SK-N-SH (cell line): ENCODE measurements around the gene CDK6.

Experiments used
- CHD2 ChIP-seq: fragments of 150-350 bp; IDR thresholded peaks from 2 replicates; pipeline ENCODE4 v1.6.1; 2018; ENCODE audit warnings: low read length; ENCODE audit not compliant: partially characterized antibody
- ELF1 ChIP-seq: IDR thresholded peaks from 2 replicates; pipeline ENCODE4 v1.4.0; 2012
- FOXJ3 ChIP-seq: sonication (generic); formaldehyde crosslinking; IDR thresholded peaks from 2 replicates; pipeline ENCODE4 v1.5.1; 2020; ENCODE audit warnings: mild to moderate bottlenecking, missing genetic modification reagents
- MXI1 ChIP-seq: IDR thresholded peaks from 2 replicates; pipeline ENCODE4 v1.6.1; 2012; ENCODE audit warnings: mild to moderate bottlenecking, low read depth, low read length, improper control_type of control experiment
- NRF1 ChIP-seq: IDR thresholded peaks from 2 replicates; pipeline ENCODE4 v1.6.1; 2012; ENCODE audit warnings: low read depth, mild to moderate bottlenecking, low read length
- SMC3 ChIP-seq: IDR thresholded peaks from 2 replicates; pipeline ENCODE4 v1.6.1; 2012; ENCODE audit warnings: low read depth, low read length, improper control_type of control experiment
- TEAD4 ChIP-seq: IDR thresholded peaks from 2 replicates; pipeline ENCODE4 v1.4.0; 2012; ENCODE audit warnings: mild to moderate bottlenecking, borderline replicate concordance; ENCODE audit not compliant: insufficient read depth
- TF ChIP-seq, protein P1 (sequence below): fragments of 200-600 bp; sonication (generic); IDR thresholded peaks from 2 replicates; pipeline ENCODE4 v1.6.1; 2017; ENCODE audit warnings: antibody characterized with exemption, mild to moderate bottlenecking, moderate library complexity
- TF ChIP-seq, protein P2 (sequence below): IDR thresholded peaks from 2 replicates; pipeline ENCODE4 v1.6.1; 2012; ENCODE audit warnings: mild to moderate bottlenecking, low read depth, low read length, moderate library complexity

GRCh38 chr7:92644406-92645113, 191.8 kb downstream of the CDK6 start:
- TF ChIP-seq, protein P1, sequence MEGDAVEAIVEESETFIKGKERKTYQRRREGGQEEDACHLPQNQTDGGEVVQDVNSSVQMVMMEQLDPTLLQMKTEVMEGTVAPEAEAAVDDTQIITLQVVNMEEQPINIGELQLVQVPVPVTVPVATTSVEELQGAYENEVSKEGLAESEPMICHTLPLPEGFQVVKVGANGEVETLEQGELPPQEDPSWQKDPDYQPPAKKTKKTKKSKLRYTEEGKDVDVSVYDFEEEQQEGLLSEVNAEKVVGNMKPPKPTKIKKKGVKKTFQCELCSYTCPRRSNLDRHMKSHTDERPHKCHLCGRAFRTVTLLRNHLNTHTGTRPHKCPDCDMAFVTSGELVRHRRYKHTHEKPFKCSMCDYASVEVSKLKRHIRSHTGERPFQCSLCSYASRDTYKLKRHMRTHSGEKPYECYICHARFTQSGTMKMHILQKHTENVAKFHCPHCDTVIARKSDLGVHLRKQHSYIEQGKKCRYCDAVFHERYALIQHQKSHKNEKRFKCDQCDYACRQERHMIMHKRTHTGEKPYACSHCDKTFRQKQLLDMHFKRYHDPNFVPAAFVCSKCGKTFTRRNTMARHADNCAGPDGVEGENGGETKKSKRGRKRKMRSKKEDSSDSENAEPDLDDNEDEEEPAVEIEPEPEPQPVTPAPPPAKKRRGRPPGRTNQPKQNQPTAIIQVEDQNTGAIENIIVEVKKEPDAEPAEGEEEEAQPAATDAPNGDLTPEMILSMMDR = no peak
- TF ChIP-seq MXI1 (no peak), NRF1 (no peak), TEAD4 (no peak), SMC3 (no peak), ELF1 (no peak), FOXJ3 (CRISPR knock-in tag) (no peak; the same call in 1 of the 2 replicates), CHD2 (no peak)
- TF ChIP-seq, protein P2, sequence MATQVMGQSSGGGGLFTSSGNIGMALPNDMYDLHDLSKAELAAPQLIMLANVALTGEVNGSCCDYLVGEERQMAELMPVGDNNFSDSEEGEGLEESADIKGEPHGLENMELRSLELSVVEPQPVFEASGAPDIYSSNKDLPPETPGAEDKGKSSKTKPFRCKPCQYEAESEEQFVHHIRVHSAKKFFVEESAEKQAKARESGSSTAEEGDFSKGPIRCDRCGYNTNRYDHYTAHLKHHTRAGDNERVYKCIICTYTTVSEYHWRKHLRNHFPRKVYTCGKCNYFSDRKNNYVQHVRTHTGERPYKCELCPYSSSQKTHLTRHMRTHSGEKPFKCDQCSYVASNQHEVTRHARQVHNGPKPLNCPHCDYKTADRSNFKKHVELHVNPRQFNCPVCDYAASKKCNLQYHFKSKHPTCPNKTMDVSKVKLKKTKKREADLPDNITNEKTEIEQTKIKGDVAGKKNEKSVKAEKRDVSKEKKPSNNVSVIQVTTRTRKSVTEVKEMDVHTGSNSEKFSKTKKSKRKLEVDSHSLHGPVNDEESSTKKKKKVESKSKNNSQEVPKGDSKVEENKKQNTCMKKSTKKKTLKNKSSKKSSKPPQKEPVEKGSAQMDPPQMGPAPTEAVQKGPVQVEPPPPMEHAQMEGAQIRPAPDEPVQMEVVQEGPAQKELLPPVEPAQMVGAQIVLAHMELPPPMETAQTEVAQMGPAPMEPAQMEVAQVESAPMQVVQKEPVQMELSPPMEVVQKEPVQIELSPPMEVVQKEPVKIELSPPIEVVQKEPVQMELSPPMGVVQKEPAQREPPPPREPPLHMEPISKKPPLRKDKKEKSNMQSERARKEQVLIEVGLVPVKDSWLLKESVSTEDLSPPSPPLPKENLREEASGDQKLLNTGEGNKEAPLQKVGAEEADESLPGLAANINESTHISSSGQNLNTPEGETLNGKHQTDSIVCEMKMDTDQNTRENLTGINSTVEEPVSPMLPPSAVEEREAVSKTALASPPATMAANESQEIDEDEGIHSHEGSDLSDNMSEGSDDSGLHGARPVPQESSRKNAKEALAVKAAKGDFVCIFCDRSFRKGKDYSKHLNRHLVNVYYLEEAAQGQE = no peak
